Right cardiac atrium (tissue), 5 donors: ENCODE measurements around the gene TTC17. TPM values are rescaled to one million over a fixed set of nuclear protein-coding genes. Genes with fewer than 3 reads are reported as not detected.
A peak's percentile ranks its signal among the peaks of the same experiment; 100 is the strongest.
"Not testable (repeated sequence)": the region's sequence is repeated elsewhere in the genome, so short reads cannot be mapped to it uniquely, and the experiment has no call there.

Source experiments
- ATAC-seq, 2 donors: fragments of 200-7000 bp; cut with Tn5 transposase; one replicate each; pipeline versions ENCODE4 v1.8.0 to v1.9.1; 2020; ENCODE audit warnings: moderate library complexity in 2 of 2, mild to moderate bottlenecking in 1 of 2
- DNase-seq, 3 donors: peaks; one replicate each; pipeline ENCODE4 v3.0.0-alpha.2; 2020
- H3K27ac ChIP-seq: one replicate; pipeline ENCODE4 v1.5.1; 2013; ENCODE audit warnings: mild to moderate bottlenecking, low read length, control low read depth, moderate library complexity
- H3K27me3 ChIP-seq: one replicate; pipeline ENCODE4 v1.6.1; 2013; ENCODE audit not compliant: control insufficient read depth, insufficient read depth
- H3K4me1 ChIP-seq: one replicate; pipeline ENCODE4 v1.6.1; 2013; ENCODE audit warnings: low read length; ENCODE audit not compliant: control insufficient read depth, insufficient read depth
- H3K4me3 ChIP-seq: one replicate; pipeline ENCODE4 v1.5.1; 2013; ENCODE audit warnings: low read length, control low read depth
- H3K9me3 ChIP-seq: one replicate; pipeline ENCODE4 v1.6.1; 2013; ENCODE audit warnings: low read length; ENCODE audit not compliant: control insufficient read depth
- WGBS: extraction: QIAGEN DNeasy Blood & Tissue Kit; methylation state at CpG from one replicate; pipeline ENCODE4 v1.1.7; 2013; 5-methylcytosine and 5-hydroxymethylcytosine counted together
- intact Hi-C, 4 donors: fragments of 100-400 bp; cut with DNase I; formaldehyde crosslinking; loops; one replicate each; pipeline versions ENCODE4 v1.11.0 to v1.14.0; 2022 to 2023
- polyA plus RNA-seq: library from polyadenylated mRNA; stranded (reverse); fragments of 200-250 nt; gene quantifications from one replicate; pipeline ENCODE4 v1.2.3, GENCODE V29; 2013
- total RNA-seq, 4 donors: library from RNA; stranded (reverse); fragmentation: NEBNext Ultra II Directional; extraction: Animal tissue kit (Norgen Biotek cat#: 25700); gene quantifications; one replicate each; pipeline ENCODE4 v1.2.1, GENCODE V29; 2021
- donor health status: healthy with polysubstance abuse.
- donor health status: DM: no; HTN: yes; CAD: no.
- donor health status: DM: no; HTN: no; CAD: no.
- donor health status: DM: no; HTN: yes; CAD: no; lungs with severe emphysema.
- donor health status: DM: yes; HTN: yes; CAD: no.

Gene TTC17
- total and polyA plus RNA-seq, 5 donors: 23.4 to 42.8 (median 34.9) TPM

GRCh38 chr11:43382614-43383013 is 23.9 kb downstream of the TTC17 start:
- DNase-seq (no peak), ATAC-seq (no peak)
- Histone ChIP-seq H3K4me3 (no peak overlapping the region), H3K27ac (no peak overlapping the region), H3K27me3 (no peaks in the 10 kb centered on the region), H3K4me1 (no peaks in the 10 kb centered on the region), H3K9me3 (no peaks in the 10 kb centered on the region)
- intact Hi-C loops: no loop called here
- WGBS: 95% methylated on average over 1 of the region's 1 CpG

DNA sequence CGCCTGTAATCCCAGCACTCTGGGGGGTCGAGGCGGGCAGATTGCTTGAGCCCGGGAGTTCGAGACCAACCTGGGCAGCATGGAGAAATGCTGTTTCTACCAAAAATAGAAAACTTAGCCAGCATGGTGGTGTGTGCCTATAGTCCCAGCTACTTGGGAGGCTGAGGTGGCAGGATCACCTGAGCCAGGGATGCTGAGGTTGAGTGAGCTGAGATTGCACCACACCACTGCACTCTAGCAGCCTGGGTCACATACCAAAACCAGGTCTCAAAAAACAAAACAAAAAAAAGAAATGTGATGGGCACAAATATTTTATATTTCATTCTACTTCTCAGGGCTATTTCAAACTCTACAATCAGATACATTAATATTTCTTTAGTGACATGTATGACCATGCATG is 25.7 kb downstream of the TTC17 start:
- DNase-seq: no peak
- H3K27me3 ChIP-seq: no peaks in the 10 kb centered on the region
- no peaks in the 10 kb centered on the region for H3K4me1 ChIP-seq
- ATAC-seq: no peak
- no peaks in the 10 kb centered on the region for H3K9me3 ChIP-seq
- intact Hi-C loops: no loop called here
- H3K4me3 ChIP-seq: no peak overlapping the region
- WGBS: 97% methylated on average over 5 of the region's 5 CpGs
- H3K27ac ChIP-seq: no peak overlapping the region

DNA sequence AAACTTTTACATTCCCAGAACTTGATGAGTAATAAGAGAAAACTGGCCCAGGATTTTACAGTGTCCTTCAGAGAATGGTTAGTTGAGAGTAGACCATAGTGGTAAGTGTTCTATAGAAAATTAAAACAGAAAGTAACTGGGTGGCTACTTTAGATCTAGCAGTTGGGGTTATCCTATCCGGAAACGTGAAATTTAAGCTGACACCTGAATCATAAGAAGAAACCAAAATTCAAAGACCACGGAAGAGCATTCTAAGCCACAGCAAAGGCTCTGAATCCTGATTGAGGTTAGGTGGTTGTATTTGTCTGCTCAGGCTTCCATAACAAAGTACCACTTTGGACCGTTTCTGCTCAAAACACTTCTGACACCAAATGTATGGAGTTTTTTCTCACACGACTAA is 34.0 kb downstream of the TTC17 start:
- WGBS: 96% methylated on average over 5 of the region's 5 CpGs
- intact Hi-C loops: no loop called here
- ATAC-seq: no peak
- Histone ChIP-seq H3K27me3 (no peaks in the 10 kb centered on the region), H3K4me3 (no peak overlapping the region), H3K27ac (no peak overlapping the region), H3K4me1 (no peaks in the 10 kb centered on the region), H3K9me3 (no peaks in the 10 kb centered on the region)
- no peak for DNase-seq

DNA sequence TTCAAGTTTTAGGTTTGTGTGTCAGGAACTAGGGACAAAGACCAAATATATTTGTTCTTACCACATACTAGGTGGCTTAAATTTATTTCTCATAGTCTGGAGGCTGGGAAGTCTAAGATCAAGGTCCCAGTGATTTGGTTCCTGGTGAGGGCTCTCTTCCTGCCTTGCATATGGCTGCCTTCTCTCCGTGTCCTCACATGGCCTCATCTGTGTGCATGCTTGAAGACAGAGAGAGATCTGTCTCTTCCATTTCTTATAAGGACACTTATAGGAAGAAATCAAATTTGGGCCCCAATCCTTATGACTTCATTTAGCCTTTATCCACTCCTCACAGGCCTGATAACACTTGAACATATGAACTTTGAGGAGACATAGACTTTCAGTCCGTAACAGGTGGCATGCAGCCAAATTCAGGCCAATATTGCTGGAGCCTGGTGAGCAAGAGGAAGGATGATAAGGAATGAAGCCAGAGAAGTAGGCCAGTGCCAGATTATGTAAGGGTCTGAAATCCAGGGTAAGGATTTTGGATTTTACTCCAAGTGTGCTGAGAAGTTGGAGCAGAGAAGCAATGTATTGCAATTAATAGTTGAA is 35.1 kb downstream of the TTC17 start:
- no peak overlapping the region for H3K27ac ChIP-seq
- 50% methylated on average over 2 of the region's 2 CpGs for WGBS
- H3K4me3 ChIP-seq: no peak overlapping the region
- no peaks in the 10 kb centered on the region for H3K27me3 ChIP-seq
- ATAC-seq (peak; percentile 77 to 78), DNase-seq (peak; percentile 68 to 87 (median 74))
- H3K9me3 ChIP-seq: no peaks in the 10 kb centered on the region
- no peaks in the 10 kb centered on the region for H3K4me1 ChIP-seq
- intact Hi-C loops: no loop called here

GRCh38 chr11:43396617-43397016 is 37.9 kb downstream of the TTC17 start:
- Histone ChIP-seq H3K9me3 (no peaks in the 10 kb centered on the region), H3K27me3 (no peaks in the 10 kb centered on the region), H3K4me1 (no peaks in the 10 kb centered on the region), H3K27ac (no peak overlapping the region), H3K4me3 (no peak overlapping the region)
- intact Hi-C loops: no loop called here
- ATAC-seq: no peak
- WGBS: 93% methylated on average over 3 of the region's 3 CpGs
- no peak for DNase-seq

DNA sequence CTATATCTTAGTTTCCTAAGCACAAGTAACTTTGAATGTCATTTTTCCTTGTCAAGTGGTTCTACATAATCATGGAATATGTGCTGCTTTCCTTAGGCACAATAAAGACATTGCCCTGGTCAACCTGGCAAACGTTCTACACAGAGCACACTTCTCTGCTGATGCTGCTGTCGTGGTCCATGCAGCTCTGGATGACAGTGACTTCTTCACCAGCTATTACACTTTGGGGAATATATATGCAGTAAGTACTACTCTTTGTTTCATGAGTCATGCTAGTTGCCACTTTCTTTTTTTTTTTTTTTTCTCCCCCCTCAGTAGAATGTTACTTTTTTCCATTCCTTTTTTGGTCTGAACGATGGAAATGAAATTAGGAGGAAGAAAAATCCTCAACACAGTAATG is 38.5 kb downstream of the TTC17 start:
- WGBS: 90% methylated on average over 3 of the region's 3 CpGs
- Histone ChIP-seq H3K27ac (no peak overlapping the region), H3K4me3 (no peak overlapping the region), H3K4me1 (no peaks in the 10 kb centered on the region), H3K27me3 (no peaks in the 10 kb centered on the region), H3K9me3 (no peaks in the 10 kb centered on the region)
- intact Hi-C loops: no loop called here
- DNase-seq (no peak), ATAC-seq (no peak)

DNA sequence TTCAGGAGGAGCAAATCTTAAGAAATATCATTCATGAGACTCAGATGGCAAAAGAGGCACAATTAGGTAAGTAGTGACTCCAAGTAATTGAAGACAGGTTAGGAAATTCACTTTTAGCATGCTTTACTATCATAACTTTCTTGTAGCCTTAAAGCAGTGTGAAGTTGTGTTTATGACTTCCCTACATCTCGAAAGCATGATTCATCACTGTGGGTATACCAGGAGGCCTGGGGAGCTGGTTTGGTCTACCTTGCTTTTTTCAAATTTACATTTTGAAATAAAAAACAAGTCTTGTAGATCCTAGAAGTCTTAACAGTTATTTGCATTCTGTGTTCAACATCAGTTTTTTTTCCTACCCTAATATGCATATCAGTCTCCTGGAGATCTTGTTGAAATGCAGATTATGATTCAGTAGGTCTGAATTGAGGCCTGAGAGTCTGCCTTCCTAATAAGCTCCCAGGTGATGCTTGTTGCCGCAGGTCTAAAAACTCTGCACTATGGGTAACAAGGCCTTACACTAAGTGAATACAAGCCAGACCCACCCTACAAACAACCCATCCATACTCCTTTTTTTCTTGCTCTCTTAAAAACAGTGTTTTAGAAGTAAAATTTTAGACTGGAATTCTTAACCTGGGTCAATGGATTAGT is 41.4 kb downstream of the TTC17 start:
- intact Hi-C loops: no loop called here
- H3K9me3 ChIP-seq: no peaks in the 10 kb centered on the region

DNA sequence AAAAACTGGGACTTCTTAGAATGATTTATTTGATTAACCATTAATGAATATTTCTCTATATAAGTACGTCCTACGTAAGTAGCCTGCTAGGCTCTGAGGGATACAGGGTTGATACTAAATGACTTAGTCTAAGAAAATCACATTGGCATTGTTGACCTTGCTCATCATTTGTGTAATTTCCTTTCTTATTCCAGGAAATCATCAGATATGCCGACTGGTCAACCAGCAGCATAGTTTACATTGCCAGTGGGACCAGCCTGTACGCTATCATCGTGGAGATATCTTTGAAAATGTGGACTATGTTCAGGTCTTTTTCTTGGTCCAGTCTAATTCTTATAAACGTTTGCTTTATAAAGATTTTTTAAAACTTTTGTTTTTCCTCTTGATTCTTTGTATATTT is 42.5 kb downstream of the TTC17 start:
- H3K27ac ChIP-seq: no peak overlapping the region
- H3K9me3 ChIP-seq: no peaks in the 10 kb centered on the region
- no peak for ATAC-seq
- no peak overlapping the region for H3K4me3 ChIP-seq
- intact Hi-C loops: no loop called here
- no peaks in the 10 kb centered on the region for H3K4me1 ChIP-seq
- DNase-seq: no peak
- H3K27me3 ChIP-seq: no peaks in the 10 kb centered on the region
- WGBS: 92% methylated on average over 6 of the region's 6 CpGs

More for the DNA sequence above, 41.4 kb downstream of the TTC17 start:
- H3K27me3 ChIP-seq: no peaks in the 10 kb centered on the region
- no peak for ATAC-seq
- 74% methylated on average over 2 of the region's 2 CpGs for WGBS
- no peak for DNase-seq
- no peak overlapping the region for H3K4me3 ChIP-seq
- no peak overlapping the region for H3K27ac ChIP-seq
- H3K4me1 ChIP-seq: no peaks in the 10 kb centered on the region

DNA sequence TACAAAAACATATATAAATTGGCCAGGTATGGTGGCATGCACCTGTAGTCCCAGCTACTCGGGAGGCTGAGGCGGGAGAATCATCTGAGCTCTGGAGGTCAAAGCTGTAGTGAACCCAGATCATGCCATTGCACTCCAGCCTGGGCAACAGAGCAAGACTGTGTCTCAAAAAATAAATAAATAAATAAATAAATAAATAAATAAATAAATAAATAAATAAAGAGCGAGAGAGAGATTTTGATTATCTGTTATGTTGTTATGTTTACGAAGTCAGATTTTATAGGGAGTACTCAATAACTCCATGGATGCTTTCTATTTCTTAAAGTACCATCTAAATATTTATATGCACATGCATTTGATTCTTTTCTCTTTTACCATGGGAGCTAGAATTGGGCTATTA is 43.1 kb downstream of the TTC17 start:
- intact Hi-C loops, H3K9me3 ChIP-seq, H3K27ac ChIP-seq, ATAC-seq, DNase-seq, H3K4me3 ChIP-seq, H3K27me3 ChIP-seq, H3K4me1 ChIP-seq: not testable (repeated sequence)
- WGBS: 97% methylated on average over 4 of the region's 4 CpGs

DNA sequence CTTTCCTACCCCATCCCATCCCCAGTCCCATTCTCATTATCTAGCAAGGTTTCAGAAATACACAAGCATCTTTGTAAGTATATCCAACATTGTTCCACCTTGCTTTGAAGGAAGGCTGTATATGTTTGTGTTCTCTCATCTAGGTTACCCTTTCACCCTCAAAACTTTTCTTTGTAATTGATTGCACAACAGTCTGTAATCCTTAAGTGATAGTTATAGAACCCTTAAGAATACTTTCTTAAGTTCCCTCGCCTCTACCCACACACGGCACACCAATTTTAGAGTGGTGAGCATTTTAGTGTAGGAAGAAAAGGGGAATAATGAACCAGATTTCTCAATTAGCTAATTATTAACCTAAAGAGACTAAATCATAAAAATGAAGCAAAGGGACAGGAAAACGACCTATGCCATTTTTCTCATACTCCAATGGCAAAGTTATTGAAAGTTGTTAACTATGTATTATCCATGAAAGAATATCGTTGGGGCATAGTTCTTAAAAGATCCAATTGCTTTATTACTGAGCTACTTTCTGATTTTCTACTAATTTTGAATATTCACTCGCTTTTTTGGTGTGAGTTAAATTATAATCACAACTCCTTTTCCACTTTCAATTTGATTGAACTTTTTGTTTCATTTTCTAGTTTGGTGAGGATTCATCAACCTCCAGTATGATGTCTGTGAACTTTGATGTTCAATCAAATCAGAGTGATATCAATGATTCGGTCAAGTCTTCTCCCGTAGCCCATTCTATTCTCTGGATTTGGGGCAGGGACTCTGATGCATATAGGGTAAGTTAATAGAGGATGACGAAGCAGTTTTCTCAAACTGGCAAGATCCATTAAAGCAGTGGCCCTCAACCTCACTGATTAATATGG is 44.9 kb downstream of the TTC17 start:
- no peaks in the 10 kb centered on the region for H3K9me3 ChIP-seq
- no peak for ATAC-seq
- H3K27ac ChIP-seq: no peak overlapping the region
- DNase-seq: no peak
- no peaks in the 10 kb centered on the region for H3K27me3 ChIP-seq
- H3K4me3 ChIP-seq: no peak overlapping the region
- no peaks in the 10 kb centered on the region for H3K4me1 ChIP-seq
- intact Hi-C loops: no loop called here
- 92% methylated on average over 8 of the region's 8 CpGs for WGBS

DNA sequence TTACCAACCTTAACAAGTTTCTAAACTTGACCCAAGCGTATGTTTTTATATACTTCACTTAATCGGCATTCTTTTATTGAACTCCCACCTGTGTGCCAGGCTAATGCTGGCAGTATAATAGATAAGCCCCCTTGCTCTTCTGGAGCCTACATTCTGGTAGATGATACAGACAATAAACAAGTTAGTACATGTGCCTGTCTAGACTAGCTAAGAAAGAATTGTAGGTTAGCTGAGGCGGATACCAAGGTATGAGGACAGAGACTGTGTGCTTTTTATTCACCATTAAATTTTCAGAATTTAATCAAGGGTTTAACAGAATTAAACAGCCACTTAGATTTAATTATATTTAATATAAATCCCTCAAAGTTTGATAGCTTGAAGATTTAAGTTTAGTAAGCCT is 45.7 kb downstream of the TTC17 start:
- H3K27ac ChIP-seq: no peak overlapping the region
- WGBS: 93% methylated on average over 3 of the region's 3 CpGs
- DNase-seq (no peak), ATAC-seq (no peak)
- no peaks in the 10 kb centered on the region for H3K9me3 ChIP-seq
- H3K27me3 ChIP-seq: no peaks in the 10 kb centered on the region
- H3K4me1 ChIP-seq: no peaks in the 10 kb centered on the region
- intact Hi-C loops: no loop called here
- H3K4me3 ChIP-seq: no peak overlapping the region
